Vagina (tissue), 2 donors: ENCODE data around the gene TMEM165.

Experiments
- POLR2A ChIP-seq, 2 donors: fragments of 450-650 bp; IDR thresholded peaks; one replicate each; pipeline ENCODE4 v1.6.1; 2017; ENCODE audit warnings: antibody characterized with exemption in 2 of 2, mild to moderate bottlenecking in 2 of 2, moderate library complexity in 2 of 2
- POLR2AphosphoS5 ChIP-seq, 2 donors: sonication (generic); formaldehyde crosslinking; IDR thresholded peaks; one replicate each; pipeline ENCODE4 v1.9.0; 2017; ENCODE audit warnings: antibody characterized with exemption in 2 of 2, mild to moderate bottlenecking in 2 of 2, low read depth in 1 of 2; ENCODE audit not compliant: insufficient read depth in 1 of 2
- TF ChIP-seq, protein P1 (sequence below), 3 experiments: fragments of 450-650 bp in 2 of 3; fragments of 200-600 bp in 1 of 3; sonication (generic) in 1 of 3; IDR thresholded peaks; one replicate each; pipeline ENCODE4 v1.5.1; 2017 to 2019; ENCODE audit warnings: antibody characterized with exemption in 3 of 3, mild to moderate bottlenecking in 2 of 3, moderate library complexity in 2 of 3

DNA sequence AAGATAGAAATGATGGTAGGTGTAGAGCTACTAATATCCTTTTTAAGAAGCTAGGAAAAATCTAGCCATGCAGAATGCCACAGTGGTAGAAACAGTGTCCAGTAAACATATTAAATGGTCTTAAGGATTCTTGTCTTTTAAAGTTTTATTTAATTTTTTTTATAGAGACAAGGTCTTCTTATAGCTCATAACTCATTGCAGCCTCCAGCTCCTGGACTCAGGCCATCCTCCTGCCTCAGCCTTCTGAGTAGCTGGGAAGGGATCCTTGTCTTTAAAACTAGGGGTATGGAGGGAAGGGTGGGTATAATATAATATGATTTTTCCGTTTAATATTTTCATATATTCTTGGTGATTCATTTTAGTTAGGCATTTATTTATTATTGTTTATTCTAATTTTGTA is 3.8 kb downstream of the TMEM165 start:
- TF ChIP-seq, protein P1, sequence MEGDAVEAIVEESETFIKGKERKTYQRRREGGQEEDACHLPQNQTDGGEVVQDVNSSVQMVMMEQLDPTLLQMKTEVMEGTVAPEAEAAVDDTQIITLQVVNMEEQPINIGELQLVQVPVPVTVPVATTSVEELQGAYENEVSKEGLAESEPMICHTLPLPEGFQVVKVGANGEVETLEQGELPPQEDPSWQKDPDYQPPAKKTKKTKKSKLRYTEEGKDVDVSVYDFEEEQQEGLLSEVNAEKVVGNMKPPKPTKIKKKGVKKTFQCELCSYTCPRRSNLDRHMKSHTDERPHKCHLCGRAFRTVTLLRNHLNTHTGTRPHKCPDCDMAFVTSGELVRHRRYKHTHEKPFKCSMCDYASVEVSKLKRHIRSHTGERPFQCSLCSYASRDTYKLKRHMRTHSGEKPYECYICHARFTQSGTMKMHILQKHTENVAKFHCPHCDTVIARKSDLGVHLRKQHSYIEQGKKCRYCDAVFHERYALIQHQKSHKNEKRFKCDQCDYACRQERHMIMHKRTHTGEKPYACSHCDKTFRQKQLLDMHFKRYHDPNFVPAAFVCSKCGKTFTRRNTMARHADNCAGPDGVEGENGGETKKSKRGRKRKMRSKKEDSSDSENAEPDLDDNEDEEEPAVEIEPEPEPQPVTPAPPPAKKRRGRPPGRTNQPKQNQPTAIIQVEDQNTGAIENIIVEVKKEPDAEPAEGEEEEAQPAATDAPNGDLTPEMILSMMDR (IDR thresholded peaks at IDR 0.05), result no peak
- TF ChIP-seq POLR2A (IDR thresholded peaks at IDR 0.05), result no peak
- no peak for TF ChIP-seq POLR2AphosphoS5 (IDR thresholded peaks at IDR 0.05; ENCODE audit: insufficient read depth in 1 of 2, low read depth in 1 of 2)
